GM12878 (cell line): ENCODE results near the gene GLT8D2. TPM values are rescaled to one million over a fixed set of nuclear protein-coding genes. Genes with fewer than 3 reads are reported as not detected.

Source experiments
- ATAC-seq: fragments of 200-7000 bp; cut with Tn5 transposase; 3 replicates; pipeline ENCODE4 v1.9.1; 2020; ENCODE audit warnings: mild to moderate bottlenecking, moderate library complexity
- BruUV-seq: library from RNA; stranded (reverse); fragments of 400-500 nt; replicated peaks from 2 replicates; lab custom pipeline; 2021; lab: Mats Ljungman, UMichigan
- CTCF ChIA-PET: fragments of 300-600 bp; sonication (Branson Sonifier 250); formaldehyde crosslinking; extraction: SDS; loops from one replicate; lab custom pipeline; 2021; ENCODE audit warnings: inconsistent platforms; lab: Yijun Ruan, JAX
- POLR2A ChIA-PET: fragments of 350-600 bp; formaldehyde crosslinking; extraction: SDS; loops from one replicate; lab custom pipeline; 2021; ENCODE audit warnings: inconsistent platforms; lab: Charles Lee
- RAD21 ChIA-PET: fragments of 300-600 bp; sonication (Branson Sonifier 250); formaldehyde crosslinking; loops from one replicate; lab custom pipeline; 2023; ENCODE audit warnings: antibody characterized with exemption; ENCODE audit not compliant: unreplicated experiment; lab: Charles Lee
- SMC1A ChIA-PET: fragments of 300-600 bp; sonication (Branson Sonifier 250); formaldehyde crosslinking; loops from one replicate; lab custom pipeline; 2023; ENCODE audit not compliant: unreplicated experiment, uncharacterized antibody; lab: Charles Lee
- DNase-seq: peaks from one replicate; pipeline ENCODE4 v3.0.0-alpha.2; 2011; ENCODE audit warnings: low read depth, low spot score
- FAIRE-seq: peaks from 3 replicates; lab custom pipeline; 2011; peaks lifted over from hg19 to GRCh38; lab: Jason Lieb, UNC
- H2AFZ ChIP-seq: 2 replicates; pipeline ENCODE4 v1.6.0; 2011; ENCODE audit warnings: low read depth, low read length, control low read depth; ENCODE audit not compliant: control insufficient read depth
- H3K27ac ChIP-seq: 2 replicates; pipeline ENCODE4 v1.5.1; 2011; ENCODE audit warnings: control low read depth; ENCODE audit not compliant: control insufficient read depth, insufficient read depth
- H3K27me3 ChIP-seq, 2 experiments: replicated peaks in 1 of 2; 2 replicates each; pipeline versions ENCODE4 v1.6.0 to v1.6.1; 2011; ENCODE audit warnings: low read length in 1 of 2; ENCODE audit not compliant: control insufficient read depth in 2 of 2, insufficient read depth in 2 of 2
- H3K36me3 ChIP-seq, 2 experiments: 2 replicates each; pipeline ENCODE4 v1.5.1; 2011; ENCODE audit warnings: low read length in 1 of 2; ENCODE audit not compliant: control insufficient read depth in 2 of 2, insufficient read depth in 2 of 2
- H3K4me1 ChIP-seq: 2 replicates; pipeline ENCODE4 v1.6.1; 2011; ENCODE audit warnings: mild to moderate bottlenecking, low read length, moderate library complexity, mixed read lengths; ENCODE audit not compliant: control insufficient read depth, insufficient read depth
- H3K4me2 ChIP-seq: 2 replicates; pipeline ENCODE4 v1.6.0; 2011; ENCODE audit warnings: control low read depth; ENCODE audit not compliant: control insufficient read depth, insufficient read depth
- H3K4me3 ChIP-seq: fragments of 200-600 bp; sonication (generic); 2 replicates; pipeline ENCODE4 v1.5.1; 2016
- H3K79me2 ChIP-seq: 2 replicates; pipeline ENCODE4 v1.6.0; 2011; ENCODE audit warnings: low read length; ENCODE audit not compliant: control insufficient read depth, insufficient read depth
- H3K9ac ChIP-seq: 2 replicates; pipeline ENCODE4 v1.8.0; 2011; ENCODE audit warnings: low read length, control low read depth, mixed read lengths; ENCODE audit not compliant: control insufficient read depth, insufficient read depth
- H3K9me3 ChIP-seq: replicated peaks from 3 replicates; pipeline ENCODE4 v1.5.1; 2011; ENCODE audit warnings: mild to moderate bottlenecking, low read length; ENCODE audit not compliant: control insufficient read depth, insufficient read depth
- H4K20me1 ChIP-seq: 2 replicates; pipeline ENCODE4 v1.6.0; 2011; ENCODE audit not compliant: control insufficient read depth, insufficient read depth
- BACH1 ChIP-seq: fragments of 450-650 bp; IDR thresholded peaks from 2 replicates; pipeline ENCODE4 v1.6.1; 2017; ENCODE audit warnings: mild to moderate bottlenecking, borderline replicate concordance
- IKZF1 ChIP-seq: fragments of 450-650 bp; conservative IDR thresholded peaks from 2 replicates; pipeline ENCODE4 v1.6.1; 2017; ENCODE audit warnings: antibody characterized with exemption, mild to moderate bottlenecking
- LARP7 ChIP-seq: fragments of 450-650 bp; IDR thresholded peaks from 2 replicates; pipeline ENCODE4 v1.6.1; 2017; ENCODE audit warnings: mild to moderate bottlenecking
- NBN ChIP-seq: fragments of 450-650 bp; IDR thresholded peaks from 2 replicates; pipeline ENCODE4 v1.6.1; 2016
- SMARCA5 ChIP-seq: fragments of 450-650 bp; IDR thresholded peaks from 2 replicates; pipeline ENCODE4 v1.6.1; 2017; ENCODE audit warnings: mild to moderate bottlenecking
- SREBF1 ChIP-seq: IDR thresholded peaks from 2 replicates; pipeline ENCODE4 v1.6.1; 2012; ENCODE audit warnings: mild to moderate bottlenecking, low read length
- TARDBP ChIP-seq: IDR thresholded peaks from 2 replicates; pipeline ENCODE4 v1.6.1; 2016; ENCODE audit warnings: borderline replicate concordance
- ZNF24 ChIP-seq: fragments of 450-650 bp; IDR thresholded peaks from 2 replicates; pipeline ENCODE4 v1.6.1; 2017; ENCODE audit warnings: antibody characterized with exemption, mild to moderate bottlenecking
- WGBS: methylation state at CpG from one replicate; pipeline ENCODE4 v1.1.6; 2016; ENCODE audit warnings: low lambda C conversion rate; ENCODE audit not compliant: insufficient replicate concordance, insufficient coverage; ENCODE audit errors: missing lambda C conversion rate; 5-methylcytosine and 5-hydroxymethylcytosine counted together
- in situ Hi-C: fragments of 300-500 bp; cut with MboI; formaldehyde crosslinking; loops from 9 replicates; pipeline ENCODE4 v1.14.3; 2018; ENCODE audit warnings: mixed read lengths
- intact Hi-C: fragments of 100-400 bp; cut with micrococcal nuclease; formaldehyde crosslinking; loops from one replicate; pipeline ENCODE4 v1.14.2; 2022; ENCODE audit not compliant: unreplicated experiment
- polyA plus RNA-seq, 11 experiments: library from polyadenylated mRNA; depleted of rRNA in 4 of 11; unstranded in 6 of 11; stranded (reverse) in 5 of 11; fragments of >200 nt; fragmentation: Nextera tagmentation in 4 of 11; fragmentation: Illumina TruSeq in 1 of 11; extraction: Ambion mirVana in 4 of 11; extraction: Trizol in 1 of 11; gene quantifications; 1 replicate in 1 of 11; 2 replicates in 10 of 11; pipeline versions ENCODE4 v1.2.1 to v1.2.3, GENCODE V29; 2011 to 2016; ENCODE audit warnings: inconsistent platforms in 2 of 11, missing spikeins in 2 of 11, low read depth in 1 of 11
- total RNA-seq, 4 experiments: library from RNA; depleted of rRNA in 3 of 4; stranded (reverse); fragments of >200 nt in 3 of 4; fragmentation: Illumina TruSeq in 1 of 4; extraction: Trizol in 1 of 4; gene quantifications; 2 replicates each; pipeline versions ENCODE4 v1.2.1 to v1.2.3, GENCODE V29; 2013 to 2021
- TF ChIP-seq, protein P1 (sequence below): IDR thresholded peaks from 2 replicates; pipeline ENCODE4 v1.6.1; 2011; ENCODE audit warnings: borderline replicate concordance, low read depth, mild to moderate bottlenecking, moderate library complexity, low read length; ENCODE audit not compliant: insufficient read depth, poor library complexity, severe bottlenecking

The GLT8D2 gene
- total and polyA plus RNA-seq, 10 of the 15 experiments (the other 5 are each of a cell fraction or from before 2014, with no cell fraction given), result 0.06 to 0.80 (median 0.37) TPM; not detected in 1

DNA sequence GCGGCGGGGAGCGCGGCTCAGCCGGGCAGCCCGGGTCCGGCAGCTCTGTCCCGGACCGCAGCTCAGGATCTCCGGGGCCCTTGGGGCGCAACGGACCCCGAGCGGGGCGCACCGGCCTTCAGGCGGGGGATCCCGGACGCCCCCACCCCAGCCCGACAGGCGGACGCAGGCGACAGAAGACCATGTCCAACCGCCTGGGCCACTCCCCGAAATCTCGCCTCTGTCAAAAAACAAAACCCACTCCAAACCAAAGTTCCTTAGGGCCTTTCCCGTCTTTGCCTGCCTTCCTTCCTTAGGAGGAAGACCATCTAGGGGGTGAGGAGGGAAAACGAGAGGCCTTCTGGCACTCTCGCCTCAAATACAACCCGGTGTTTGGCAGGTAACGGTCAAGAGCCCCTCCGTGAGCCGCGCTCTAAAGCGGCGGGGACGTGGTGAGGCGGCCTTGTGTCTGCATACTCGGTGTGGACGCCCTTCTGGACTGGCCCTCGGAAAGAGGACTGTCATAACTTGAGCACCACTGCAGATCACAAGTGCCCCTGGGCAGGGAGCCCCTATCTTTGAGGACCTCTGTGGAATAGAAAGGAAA, 14.9 kb upstream of the GLT8D2 start:
- TF ChIP-seq TARDBP (no peak), SREBF1 (no peak), LARP7 (peak; percentile 47; the same call in 1 of the 2 replicates), SMARCA5 (0 out of 2 replicates have a peak, but pooled peaks have one; percentile 22), ZNF24 (0 out of 2 replicates have a peak, but pooled peaks have one; percentile 29), IKZF1 (0 out of 2 replicates have a peak, but pooled peaks have one; percentile 3), NBN (no peak), BACH1 (no peak)
- TF ChIP-seq, protein P1, sequence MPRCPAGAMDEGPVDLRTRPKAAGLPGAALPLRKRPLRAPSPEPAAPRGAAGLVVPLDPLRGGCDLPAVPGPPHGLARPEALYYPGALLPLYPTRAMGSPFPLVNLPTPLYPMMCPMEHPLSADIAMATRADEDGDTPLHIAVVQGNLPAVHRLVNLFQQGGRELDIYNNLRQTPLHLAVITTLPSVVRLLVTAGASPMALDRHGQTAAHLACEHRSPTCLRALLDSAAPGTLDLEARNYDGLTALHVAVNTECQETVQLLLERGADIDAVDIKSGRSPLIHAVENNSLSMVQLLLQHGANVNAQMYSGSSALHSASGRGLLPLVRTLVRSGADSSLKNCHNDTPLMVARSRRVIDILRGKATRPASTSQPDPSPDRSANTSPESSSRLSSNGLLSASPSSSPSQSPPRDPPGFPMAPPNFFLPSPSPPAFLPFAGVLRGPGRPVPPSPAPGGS, result no peak
- ChIA-PET POLR2A (interaction anchor here (0.6 to 1.6 kb wide), 4 partner anchors 28 to 73 kb away, joined by 3 to 6 read pairs (median 4); partner anchors contain the start of gene NFYB), RAD21 (interaction anchor here (0.8 to 2.4 kb wide), 6 partner anchors 19 to 223 kb away, joined by 3 to 11 read pairs (median 7); partner anchors contain the start of gene HSP90B1), CTCF (interaction anchor here (1.4 to 9.3 kb wide), 2 partner anchors 10 to 44 kb away, joined by 5 to 75 read pairs; no protein-coding TSS in a partner anchor), SMC1A (interaction anchor here (1.2 to 2.1 kb wide), 7 partner anchors 20 to 138 kb away, joined by 3 to 7 read pairs (median 5); partner anchors contain the start of genes NFYB and TDG)
- H3K79me2 ChIP-seq, result peaks cover 17% of the 10 kb centered on the region
- H3K9me3 ChIP-seq, result no peaks in the 10 kb centered on the region
- H2AFZ ChIP-seq, result peak overlapping the region; percentile 89
- no peaks in the 10 kb centered on the region for H3K4me1 ChIP-seq
- no TSS peak for BruUV-seq
- intact Hi-C loops, result loop anchor here (10.0 kb wide), 1 partner anchor 220 kb away; no protein-coding TSS in a partner anchor
- ATAC-seq (peak; percentile 27), FAIRE-seq (no peak), DNase-seq (no peak)
- peak overlapping the region; percentile 81 for H3K27ac ChIP-seq
- no peaks in the 10 kb centered on the region for H4K20me1 ChIP-seq
- H3K4me2 ChIP-seq, result peak overlapping the region; percentile 99
- in situ Hi-C loops, result no loop called here
- H3K36me3 ChIP-seq, result no peaks in the 10 kb centered on the region
- under 1% methylated on average over 40 of the region's 41 CpGs for WGBS
- H3K27me3 ChIP-seq, result no peaks in the 10 kb centered on the region; a peak in 1 of 4 replicates
- peak overlapping the region; percentile 88 for H3K4me3 ChIP-seq
- peak overlapping the region; percentile 82 for H3K9ac ChIP-seq
